Stomach (tissue), 9 donors: Measurements from ENCODE around the gene BIRC6. TPM values are rescaled to one million over a fixed set of nuclear protein-coding genes. Genes with fewer than 3 reads are reported as not detected.
A peak's percentile ranks its signal among the peaks of the same experiment; 100 is the strongest.

Experiments
- DNase-seq, 2 donors: peaks; one replicate each; pipeline versions ENCODE4 v3.0.0 to v3.0.0-alpha.2; 2013 to 2019
- H3K27ac ChIP-seq, 5 donors: fragments of 200-600 bp in 4 of 5; sonication (generic) in 4 of 5; one replicate each; pipeline ENCODE4 v1.5.1; 2013 to 2019; ENCODE audit warnings: mild to moderate bottlenecking in 1 of 5, moderate library complexity in 1 of 5
- H3K27me3 ChIP-seq, 3 donors: fragments of 200-600 bp; sonication (generic); one replicate each; pipeline ENCODE4 v1.5.1; 2017 to 2019; ENCODE audit warnings: mixed run types in 1 of 3
- H3K36me3 ChIP-seq, 4 donors: fragments of 200-600 bp; sonication (generic); 1 replicate in 3 of 4; 2 replicates in 1 of 4; pipeline ENCODE4 v1.5.1; 2016 to 2019
- H3K4me1 ChIP-seq, 4 donors: fragments of 200-600 bp; sonication (generic); one replicate each; pipeline ENCODE4 v1.5.1; 2016 to 2019
- H3K4me3 ChIP-seq, 4 donors: fragments of 200-600 bp; sonication (generic) in 3 of 4; one replicate each; pipeline ENCODE4 v1.5.1; 2016 to 2019; ENCODE audit warnings: mild to moderate bottlenecking in 1 of 4
- H3K9me3 ChIP-seq, 4 donors: fragments of 200-600 bp; sonication (generic); one replicate each; pipeline ENCODE4 v1.5.1; 2016 to 2019
- CTCF ChIP-seq, 7 experiments: fragments of 450-650 bp in 4 of 7; fragments of 200-600 bp in 3 of 7; sonication (generic) in 3 of 7; IDR thresholded peaks; one replicate each; pipeline ENCODE4 v1.5.1; 2016 to 2019; ENCODE audit warnings: antibody characterized with exemption in 7 of 7, control low read depth in 2 of 7, mild to moderate bottlenecking in 1 of 7
- EP300 ChIP-seq: sonication (generic); formaldehyde crosslinking; IDR thresholded peaks from one replicate; pipeline ENCODE4 v1.6.1; 2017; ENCODE audit warnings: antibody characterized with exemption
- POLR2A ChIP-seq, 4 donors: fragments of 450-650 bp; IDR thresholded peaks; one replicate each; pipeline ENCODE4 v1.6.1; 2016; ENCODE audit warnings: antibody characterized with exemption in 4 of 4, control low read depth in 2 of 4, mild to moderate bottlenecking in 1 of 4, moderate library complexity in 1 of 4
- POLR2AphosphoS5 ChIP-seq, 3 donors: sonication (generic); formaldehyde crosslinking; IDR thresholded peaks; one replicate each; pipeline ENCODE4 v1.6.1; 2016; ENCODE audit warnings: antibody characterized with exemption in 3 of 3
- WGBS, 5 donors: extraction: QIAGEN DNeasy Blood & Tissue Kit in 3 of 5; methylation state at CpG; one replicate each; pipeline versions ENCODE4 v1.1.5 to v1.1.7; 2013 to 2018; 5-methylcytosine and 5-hydroxymethylcytosine counted together
- intact Hi-C: fragments of 100-400 bp; cut with DNase I; formaldehyde crosslinking; loops from one replicate; pipeline ENCODE4 v1.15.1; 2023; ENCODE audit warnings: low total_unique reads
- polyA plus RNA-seq, 3 donors: library from polyadenylated mRNA; stranded (reverse); fragments of 200-250 nt; gene quantifications; one replicate each; pipeline ENCODE4 v1.2.3, GENCODE V29; 2013
- total RNA-seq, 5 donors: library from RNA; depleted of rRNA; stranded (reverse); fragments of >200 nt; gene quantifications; one replicate each; pipeline versions ENCODE4 v1.1.0 to v1.2.3, GENCODE V29; 2014 to 2016
- donor health status: healthy with polysubstance abuse.
- donor health status: Bipolar disorder and iron deficiency.
- donor health status: healthy.

Gene BIRC6
- total and polyA plus RNA-seq, 8 donors, result 7.7 to 361 (median 68.2) TPM

- WGBS, 5 donors, result 88 to 94% (median 94%) methylated on average over 6 of the region's 6 CpGs
- intact Hi-C loops, result no loop called here
- Histone ChIP-seq H3K4me1 (peaks cover 5 to 28% (median 22%) of the 10 kb centered on the region in 4 donors), H3K4me3 (no peak overlapping the region), H3K36me3 (peaks cover 0 to 28% (median 24%) of the 10 kb centered on the region in 4 donors), H3K9me3 (no peaks in the 10 kb centered on the region), H3K27ac (peak overlapping the region in 2 of 5 donors; percentile 39 to 62), H3K27me3 (no peaks in the 10 kb centered on the region)
- no peak for TF ChIP-seq CTCF (IDR thresholded peaks at IDR 0.05)
- no peak for TF ChIP-seq POLR2AphosphoS5 (IDR thresholded peaks at IDR 0.05)
- TF ChIP-seq POLR2A (IDR thresholded peaks at IDR 0.05), result no peak
- no peak for TF ChIP-seq EP300
- DNase-seq, result no peak
Measured at GRCh38 chr2:32623311-32623706, 266.5 kb downstream of the BIRC6 start.

GRCh38 chr2:32624812-32625211 lies 268.0 kb downstream of the BIRC6 start:
- Histone ChIP-seq H3K27me3 (no peaks in the 10 kb centered on the region), H3K4me1 (peaks cover 11 to 43% (median 36%) of the 10 kb centered on the region in 4 donors), H3K4me3 (no peak overlapping the region), H3K9me3 (no peaks in the 10 kb centered on the region), H3K36me3 (peaks cover 0 to 16% (median 14%) of the 10 kb centered on the region in 4 donors), H3K27ac (no peak overlapping the region)
- no peak for DNase-seq
- 83 to 90% (median 86%) methylated on average over 3 of the region's 3 CpGs for WGBS, 5 donors
- intact Hi-C loops, result no loop called here
- TF ChIP-seq EP300 (no peak), POLR2A (IDR thresholded peaks at IDR 0.05) (no peak), POLR2AphosphoS5 (IDR thresholded peaks at IDR 0.05) (no peak), CTCF (IDR thresholded peaks at IDR 0.05) (no peak)

- Histone ChIP-seq H3K9me3 (no peaks in the 10 kb centered on the region), H3K4me1 (peaks cover 11 to 45% (median 37%) of the 10 kb centered on the region in 4 donors), H3K27me3 (no peaks in the 10 kb centered on the region), H3K27ac (peak overlapping the region in 1 of 5 donors; percentile 82), H3K4me3 (peak overlapping the region; percentile 69 to 80 (median 73)), H3K36me3 (peaks cover 10 to 27% (median 22%) of the 10 kb centered on the region in 4 donors)
- intact Hi-C loops, result no loop called here
- WGBS, 5 donors, result 66 to 72% (median 69%) methylated on average over 13 of the region's 13 CpGs
- no peak for DNase-seq
- TF ChIP-seq POLR2AphosphoS5 (IDR thresholded peaks at IDR 0.05), result no peak
- no peak for TF ChIP-seq EP300
- TF ChIP-seq POLR2A (IDR thresholded peaks at IDR 0.05), result no peak
- TF ChIP-seq CTCF (IDR thresholded peaks at IDR 0.05), result no peak
Measured at GRCh38 chr2:32626639-32627221, 269.9 kb downstream of the BIRC6 start.

- H3K9me3 ChIP-seq, result no peaks in the 10 kb centered on the region
- peak overlapping the region; percentile 48 to 83 (median 76) for H3K27ac ChIP-seq
- WGBS, 5 donors, result 0 to 2% (median 1%) methylated on average over 10 to 16 of the region's 16 CpGs
- intact Hi-C loops, result no loop called here
- H3K4me3 ChIP-seq, result peak overlapping the region; percentile 69 to 80 (median 73)
- peaks cover 13 to 30% (median 22%) of the 10 kb centered on the region in 4 donors for H3K36me3 ChIP-seq
- peak; percentile 37 to 80 for DNase-seq
- peaks cover 8 to 43% (median 33%) of the 10 kb centered on the region in 4 donors for H3K4me1 ChIP-seq
- H3K27me3 ChIP-seq, result no peaks in the 10 kb centered on the region
- TF ChIP-seq POLR2A (IDR thresholded peaks at IDR 0.05), result no peak
- TF ChIP-seq POLR2AphosphoS5 (IDR thresholded peaks at IDR 0.05), result no peak
- peak in 1 of 7 experiments; percentile 3 for TF ChIP-seq CTCF (IDR thresholded peaks at IDR 0.05)
Measured at GRCh38 chr2:32627441-32627813, 270.6 kb downstream of the BIRC6 start.
